Natural killer cell (primary cell): ENCODE results near the gene HEATR5B. TPM values are rescaled to one million over a fixed set of nuclear protein-coding genes. Genes with fewer than 3 reads are reported as not detected.

ENCODE experiments used
- ATAC-seq, 3 donors: fragments of 150-1000 bp in 2 of 3; fragments of 200-7000 bp in 1 of 3; cut with Tn5 transposase; 1 replicate in 1 of 3; 2 replicates in 2 of 3; pipeline ENCODE4 v1.10.0; 2021; ENCODE audit warnings: mild to moderate bottlenecking in 2 of 3, moderate library complexity in 2 of 3
- DNase-seq, 2 donors: peaks; one replicate each; pipeline versions ENCODE4 v3.0.0 to v3.0.0-alpha.2; 2013 to 2021; ENCODE audit warnings: mixed read lengths in 1 of 2
- H3K27ac ChIP-seq: one replicate; pipeline ENCODE4 v1.5.1; 2013; ENCODE audit warnings: mild to moderate bottlenecking, low read length
- H3K27me3 ChIP-seq: one replicate; pipeline ENCODE4 v1.6.1; 2013; ENCODE audit warnings: low read length; ENCODE audit not compliant: control insufficient read depth, insufficient read depth
- H3K36me3 ChIP-seq: one replicate; pipeline ENCODE4 v1.6.1; 2013; ENCODE audit warnings: low read length; ENCODE audit not compliant: control insufficient read depth, insufficient read depth
- H3K4me1 ChIP-seq: one replicate; pipeline ENCODE4 v1.6.1; 2013; ENCODE audit warnings: low read length; ENCODE audit not compliant: control insufficient read depth, insufficient read depth
- H3K4me3 ChIP-seq: one replicate; pipeline ENCODE4 v1.5.1; 2013; ENCODE audit warnings: low read length
- H3K9me3 ChIP-seq: one replicate; pipeline ENCODE4 v1.6.1; 2013; ENCODE audit warnings: low read length; ENCODE audit not compliant: control insufficient read depth, insufficient read depth
- H3K27ac Mint-ChIP-seq, 2 donors: one replicate each; pipeline ENCODE4 v1.8.0; 2022; ENCODE audit warnings: mild to moderate bottlenecking in 2 of 2, mixed read lengths in 2 of 2, moderate library complexity in 1 of 2
- H3K27me3 Mint-ChIP-seq, 2 donors: one replicate each; pipeline ENCODE4 v1.8.0; 2022; ENCODE audit warnings: low read depth in 2 of 2, mixed read lengths in 2 of 2
- H3K36me3 Mint-ChIP-seq: one replicate; pipeline ENCODE4 v1.8.0; 2022; ENCODE audit warnings: mixed read lengths
- H3K4me1 Mint-ChIP-seq, 2 donors: one replicate each; pipeline ENCODE4 v1.8.0; 2022; ENCODE audit warnings: mixed read lengths in 2 of 2
- H3K4me3 Mint-ChIP-seq: one replicate; pipeline ENCODE4 v1.8.0; 2022; ENCODE audit warnings: mild to moderate bottlenecking, moderate library complexity, mixed read lengths
- H3K9me3 Mint-ChIP-seq, 2 donors: one replicate each; pipeline ENCODE4 v1.8.0; 2022; ENCODE audit warnings: mixed read lengths in 2 of 2
- CTCF ChIP-seq: fragments of 200-600 bp; IDR thresholded peaks from one replicate; pipeline ENCODE4 v1.8.0; 2022; ENCODE audit warnings: antibody characterized with exemption
- WGBS: methylation state at CpG from one replicate; pipeline ENCODE4 v1.1.7; 2013; ENCODE audit warnings: missing lambda C conversion rate; ENCODE audit not compliant: insufficient coverage; 5-methylcytosine and 5-hydroxymethylcytosine counted together
- intact Hi-C: fragments of 100-400 bp; cut with micrococcal nuclease; formaldehyde crosslinking; loops from one replicate; pipeline ENCODE4 v1.14.2; 2022
- total RNA-seq, 4 donors: library from RNA; stranded (reverse); fragments of 120-200 nt in 1 of 4; gene quantifications; one replicate each; pipeline versions ENCODE4 v1.2.3 to v1.2.4, GENCODE V29; 2013 to 2022

HEATR5B gene
- total RNA-seq, 3 donors from 2014 or later (not counting 1 experiment from before 2014, with no cell fraction given), result 31.1 to 53.9 (median 39.9) TPM

GRCh38 chr2:36975306-36975705 lies 108.9 kb downstream of the HEATR5B start:
- Mint-ChIP-seq H3K27ac (no peak overlapping the region), H3K36me3 (no peaks in the 10 kb centered on the region), H3K4me3 (no peak overlapping the region), H3K27me3 (no peaks in the 10 kb centered on the region), H3K4me1 (no peaks in the 10 kb centered on the region), H3K9me3 (peaks cover 0 to 2% of the 10 kb centered on the region in 2 donors)
- ATAC-seq, result no peak
- intact Hi-C loops, result no loop called here
- WGBS, result 96% methylated on average over 6 of the region's 8 CpGs
- no peak for DNase-seq
- no peak for TF ChIP-seq CTCF
- Histone ChIP-seq H3K36me3 (peaks cover 6% of the 10 kb centered on the region), H3K4me1 (no peaks in the 10 kb centered on the region), H3K9me3 (no peaks in the 10 kb centered on the region), H3K27me3 (no peaks in the 10 kb centered on the region), H3K4me3 (no peak overlapping the region), H3K27ac (no peak overlapping the region)

- WGBS, result no CpG with 5 or more reads among the region's 2 CpGs
- intact Hi-C loops, result no loop called here
- H3K27ac ChIP-seq, result no peak overlapping the region
- Mint-ChIP-seq H3K27me3 (no peaks in the 10 kb centered on the region), H3K4me1 (no peaks in the 10 kb centered on the region), H3K36me3 (no peaks in the 10 kb centered on the region), H3K9me3 (peaks cover 0 to 2% of the 10 kb centered on the region in 2 donors), H3K27ac (no peak overlapping the region), H3K4me3 (no peak overlapping the region)
- ATAC-seq (no peak), DNase-seq (no peak)
- no peaks in the 10 kb centered on the region for H3K4me1 ChIP-seq
- no peaks in the 10 kb centered on the region for H3K36me3 ChIP-seq
- no peaks in the 10 kb centered on the region for H3K9me3 ChIP-seq
- no peak for TF ChIP-seq CTCF
- no peak overlapping the region for H3K4me3 ChIP-seq
- H3K27me3 ChIP-seq, result no peaks in the 10 kb centered on the region
Observed at GRCh38 chr2:36973320-36973719, 110.9 kb downstream of the HEATR5B start.

GRCh38 chr2:36971990-36972389 lies 112.2 kb downstream of the HEATR5B start:
- ATAC-seq (no peak), DNase-seq (no peak)
- Mint-ChIP-seq H3K27ac (no peak overlapping the region), H3K27me3 (no peaks in the 10 kb centered on the region), H3K36me3 (no peaks in the 10 kb centered on the region), H3K4me3 (no peak overlapping the region), H3K9me3 (no peaks in the 10 kb centered on the region), H3K4me1 (peaks cover 8 to 12% of the 10 kb centered on the region in 2 donors)
- no peaks in the 10 kb centered on the region for H3K27me3 ChIP-seq
- no peaks in the 10 kb centered on the region for H3K9me3 ChIP-seq
- no peak overlapping the region for H3K4me3 ChIP-seq
- no peaks in the 10 kb centered on the region for H3K36me3 ChIP-seq
- H3K4me1 ChIP-seq, result peaks cover 3% of the 10 kb centered on the region
- intact Hi-C loops, result no loop called here
- no peak for TF ChIP-seq CTCF
- H3K27ac ChIP-seq, result no peak overlapping the region

GRCh38 chr2:36967236-36967876 lies 116.8 kb downstream of the HEATR5B start:
- no peak for ATAC-seq
- no peaks in the 10 kb centered on the region for H3K27me3 Mint-ChIP-seq

More at GRCh38 chr2:36967236-36967876, 116.8 kb downstream of the HEATR5B start:
- Histone ChIP-seq H3K4me3 (peak overlapping the region; percentile 95), H3K4me1 (peaks cover 13% of the 10 kb centered on the region), H3K27me3 (no peaks in the 10 kb centered on the region), H3K9me3 (no peaks in the 10 kb centered on the region), H3K36me3 (no peaks in the 10 kb centered on the region), H3K27ac (peak overlapping the region; percentile 96)
- DNase-seq, result peak in 1 of 2 donors; percentile 16
- Mint-ChIP-seq H3K27ac (peak overlapping the region; percentile 98), H3K4me1 (peaks cover 38 to 47% of the 10 kb centered on the region in 2 donors), H3K4me3 (peak overlapping the region; percentile 96), H3K9me3 (no peaks in the 10 kb centered on the region), H3K36me3 (no peaks in the 10 kb centered on the region)
- 44% methylated on average over 15 of the region's 15 CpGs for WGBS
- no peak for TF ChIP-seq CTCF
- intact Hi-C loops, result loop anchor here (5.0 kb wide), 1 partner anchor 165 kb away; no protein-coding TSS in a partner anchor
